ENCODE data around the gene RAC2. TPM values are rescaled to one million over a fixed set of nuclear protein-coding genes. Genes with fewer than 3 reads are reported as not detected.

RAC2 gene
- total and polyA plus RNA-seq, 12 donors: 2.8 to 17.9 (median 10.6) TPM

DNA sequence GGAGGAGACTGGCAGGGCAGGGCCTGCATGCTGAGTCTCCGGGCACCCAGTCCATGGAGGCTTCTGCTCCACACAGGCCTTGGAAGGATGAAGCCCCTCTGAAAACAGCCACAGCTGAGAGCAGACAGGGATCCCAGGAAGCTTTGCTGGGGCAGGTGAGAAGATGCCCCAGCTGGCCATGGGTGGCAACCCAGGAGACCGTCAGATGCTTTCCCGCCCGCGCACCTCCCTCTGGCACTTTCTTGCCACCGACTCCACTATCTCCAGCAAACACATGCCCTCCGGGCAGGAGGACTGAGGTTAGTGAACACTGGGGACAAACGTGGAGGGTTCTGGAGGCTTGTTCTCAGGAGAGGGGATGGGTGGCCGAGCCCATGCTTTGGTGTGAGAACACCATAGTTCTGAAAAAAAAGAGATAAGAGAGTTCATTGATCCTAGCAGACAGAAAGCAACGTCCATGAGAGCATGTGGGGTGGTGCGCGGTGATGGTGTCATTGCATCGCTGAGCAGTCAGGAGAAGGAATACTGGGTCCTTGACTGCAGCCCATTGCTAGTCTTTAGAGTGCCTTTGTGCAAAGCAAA is 58.3 kb downstream of the RAC2 start:
- H3K4me3 ChIP-seq: no peak overlapping the region
- no peak for DNase-seq
- no peak overlapping the region for H3K27ac ChIP-seq
- H3K9me3 ChIP-seq (replicated peaks in 1 of 3): no peaks in the 10 kb centered on the region
- intact Hi-C loops (cut with DNase I): no loop called here
- 68 to 80% (median 76%) methylated on average over 13 of the region's 13 CpGs for WGBS, 4 donors
- TF ChIP-seq, protein P1, sequence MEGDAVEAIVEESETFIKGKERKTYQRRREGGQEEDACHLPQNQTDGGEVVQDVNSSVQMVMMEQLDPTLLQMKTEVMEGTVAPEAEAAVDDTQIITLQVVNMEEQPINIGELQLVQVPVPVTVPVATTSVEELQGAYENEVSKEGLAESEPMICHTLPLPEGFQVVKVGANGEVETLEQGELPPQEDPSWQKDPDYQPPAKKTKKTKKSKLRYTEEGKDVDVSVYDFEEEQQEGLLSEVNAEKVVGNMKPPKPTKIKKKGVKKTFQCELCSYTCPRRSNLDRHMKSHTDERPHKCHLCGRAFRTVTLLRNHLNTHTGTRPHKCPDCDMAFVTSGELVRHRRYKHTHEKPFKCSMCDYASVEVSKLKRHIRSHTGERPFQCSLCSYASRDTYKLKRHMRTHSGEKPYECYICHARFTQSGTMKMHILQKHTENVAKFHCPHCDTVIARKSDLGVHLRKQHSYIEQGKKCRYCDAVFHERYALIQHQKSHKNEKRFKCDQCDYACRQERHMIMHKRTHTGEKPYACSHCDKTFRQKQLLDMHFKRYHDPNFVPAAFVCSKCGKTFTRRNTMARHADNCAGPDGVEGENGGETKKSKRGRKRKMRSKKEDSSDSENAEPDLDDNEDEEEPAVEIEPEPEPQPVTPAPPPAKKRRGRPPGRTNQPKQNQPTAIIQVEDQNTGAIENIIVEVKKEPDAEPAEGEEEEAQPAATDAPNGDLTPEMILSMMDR (IDR thresholded peaks at IDR 0.05): no peak
- TF ChIP-seq POLR2A (IDR thresholded peaks at IDR 0.05): no peak
- H3K27me3 ChIP-seq: no peaks in the 10 kb centered on the region
- H3K4me1 ChIP-seq (replicated peaks in 1 of 2): peaks cover 24 to 54% of the 10 kb centered on the region in 2 donors
- H3K36me3 ChIP-seq (replicated peaks in 1 of 2): no peaks in the 10 kb centered on the region

DNA sequence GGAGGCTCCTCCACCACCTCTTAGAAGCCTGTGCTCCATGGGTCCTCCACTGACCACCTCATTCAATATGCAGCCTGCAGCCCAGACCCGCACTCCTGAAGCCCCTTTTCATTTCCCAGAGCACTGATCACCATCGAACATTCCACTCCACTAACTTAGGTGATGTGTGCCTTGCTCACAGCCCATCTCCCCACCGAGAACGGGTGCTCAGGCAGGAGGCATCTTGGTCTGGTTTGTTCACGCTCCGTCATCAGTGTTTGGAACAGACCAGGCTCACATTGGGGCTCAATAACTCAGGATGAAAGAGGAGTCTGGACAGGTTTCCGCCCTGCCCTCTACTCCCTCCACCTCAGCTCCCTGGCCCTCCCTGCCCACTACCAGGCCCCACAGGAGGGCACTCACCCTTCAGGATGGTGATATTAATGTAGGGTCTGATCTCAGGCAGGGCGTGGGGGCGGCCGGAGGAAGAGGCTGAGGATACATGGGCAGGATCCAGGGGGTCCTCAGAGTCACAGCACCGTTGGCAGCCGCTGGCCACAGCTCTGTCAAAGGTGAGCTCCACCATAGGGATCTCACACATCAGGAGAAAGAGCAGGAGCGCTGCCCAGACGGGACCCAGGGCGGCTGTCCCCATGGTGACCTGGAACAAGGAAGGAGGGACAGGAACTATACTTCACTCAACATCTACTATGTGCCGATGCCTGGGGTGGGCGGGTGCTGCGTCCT is 59.1 kb downstream of the RAC2 start:
- no peak for DNase-seq
- peaks cover 24 to 51% of the 10 kb centered on the region in 2 donors for H3K4me1 ChIP-seq (replicated peaks in 1 of 2)

DNA sequence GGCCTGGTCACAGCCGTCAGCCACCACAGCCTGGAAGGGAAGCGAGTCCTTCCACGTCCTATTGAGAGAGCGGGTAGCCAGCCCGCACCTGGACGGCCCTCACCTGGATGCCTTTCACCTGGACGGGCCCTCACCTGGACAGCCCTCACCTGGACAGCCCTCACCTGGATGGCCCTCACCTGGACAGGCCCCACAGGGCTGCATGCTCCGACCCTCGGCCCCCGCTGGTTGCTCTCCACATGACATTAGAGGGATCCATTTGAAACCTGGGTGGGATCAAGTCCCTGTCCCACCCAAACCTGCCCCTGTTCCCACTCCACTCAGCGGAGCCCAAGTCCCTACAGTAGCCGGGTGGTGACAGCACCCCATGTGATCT is 59.7 kb downstream of the RAC2 start:
- Histone ChIP-seq H3K36me3 (replicated peaks in 1 of 2) (no peaks in the 10 kb centered on the region), H3K4me3 (no peak overlapping the region), H3K27me3 (no peaks in the 10 kb centered on the region), H3K27ac (no peak overlapping the region), H3K9me3 (replicated peaks in 1 of 3) (no peaks in the 10 kb centered on the region), H3K4me1 (replicated peaks in 1 of 2) (peaks cover 24 to 51% of the 10 kb centered on the region in 2 donors)
- intact Hi-C loops (cut with DNase I): no loop called here
- DNase-seq: no peak
- 71 to 86% (median 79%) methylated on average over 1 to 12 of the region's 12 CpGs for WGBS, 4 donors
- TF ChIP-seq, protein P1 (IDR thresholded peaks at IDR 0.05): no peak
- no peak for TF ChIP-seq POLR2A (IDR thresholded peaks at IDR 0.05)

More for the DNA sequence above, 59.1 kb downstream of the RAC2 start:
- TF ChIP-seq, protein P1 (IDR thresholded peaks at IDR 0.05): no peak
- no peak for TF ChIP-seq POLR2A (IDR thresholded peaks at IDR 0.05)
- Histone ChIP-seq H3K9me3 (replicated peaks in 1 of 3) (no peaks in the 10 kb centered on the region), H3K27me3 (no peaks in the 10 kb centered on the region), H3K27ac (no peak overlapping the region), H3K4me3 (no peak overlapping the region), H3K36me3 (replicated peaks in 1 of 2) (no peaks in the 10 kb centered on the region)
- 83 to 92% (median 91%) methylated on average over 17 to 18 of the region's 18 CpGs for whole genome bisulfite sequencing, 4 donors
- intact Hi-C loops (cut with DNase I): no loop called here

DNA sequence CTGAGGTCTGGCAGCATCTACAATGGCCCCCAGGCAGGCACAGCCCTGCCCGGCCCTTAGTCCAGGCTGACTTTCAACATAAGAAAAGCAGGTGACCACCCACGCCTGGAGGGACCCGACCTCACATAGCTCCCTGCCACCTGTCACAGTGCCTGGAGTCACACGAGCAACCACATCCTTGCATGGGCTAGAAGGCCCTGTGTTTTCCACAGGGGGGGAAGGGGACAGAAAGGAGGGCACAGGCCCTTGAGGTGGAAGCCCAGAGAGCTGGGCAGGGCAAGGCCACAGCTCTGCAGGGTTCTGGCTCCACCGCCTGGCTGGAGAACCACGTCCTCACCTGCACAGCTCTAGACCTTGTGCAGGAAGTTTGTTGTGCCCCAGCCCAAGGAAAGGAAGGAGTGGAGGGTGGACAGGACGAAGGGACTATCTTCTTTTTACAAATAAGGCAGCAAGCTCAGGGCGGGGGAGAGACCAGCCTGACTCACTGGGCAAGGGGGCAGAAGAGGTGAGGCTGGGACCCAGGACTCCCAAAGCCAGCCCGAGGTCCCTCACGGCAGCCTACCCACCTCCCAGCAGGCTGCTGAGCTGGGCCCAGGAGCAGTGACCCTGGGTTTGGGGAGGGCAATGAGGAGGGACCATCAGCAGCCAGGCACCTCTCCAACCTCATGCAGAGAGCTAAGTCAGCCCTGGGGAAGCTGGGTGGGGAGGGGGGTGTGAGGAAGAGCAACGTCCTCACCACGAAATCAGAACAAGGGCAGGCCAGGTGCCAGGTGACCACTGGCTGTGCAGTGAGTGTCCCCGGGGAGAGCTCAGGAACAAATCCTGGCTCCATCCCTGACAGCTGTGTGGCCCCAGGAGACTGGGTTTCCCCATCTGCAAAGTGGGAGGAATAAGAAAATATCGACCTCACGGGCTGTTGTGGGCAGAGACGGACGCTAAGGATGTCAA is 60.4 kb downstream of the RAC2 start:
- peak in 1 of 7 donors; percentile 41 for DNase-seq
- H3K27me3 ChIP-seq: no peaks in the 10 kb centered on the region
- H3K4me1 ChIP-seq (replicated peaks in 1 of 2): peaks cover 22 to 51% of the 10 kb centered on the region in 2 donors
- TF ChIP-seq, protein P1 (IDR thresholded peaks at IDR 0.05): peak in 2 of 6 experiments; percentile 3 to 17
- no peak for TF ChIP-seq POLR2A (IDR thresholded peaks at IDR 0.05)
- peak overlapping the region in 2 of 5 donors; percentile 16 to 26 for H3K27ac ChIP-seq
- 51 to 68% (median 61%) methylated on average over 6 to 17 of the region's 17 CpGs for WGBS, 4 donors
- no peak overlapping the region for H3K4me3 ChIP-seq
- intact Hi-C loops (cut with DNase I): no loop called here
- H3K9me3 ChIP-seq (replicated peaks in 1 of 3): no peaks in the 10 kb centered on the region
- H3K36me3 ChIP-seq (replicated peaks in 1 of 2): no peaks in the 10 kb centered on the region

Data from adrenal gland (tissue), 12 donors.